DOHH2 (cell line): ENCODE results near the gene HLA-E.
A peak's percentile ranks its signal among the peaks of the same experiment; 100 is the strongest.
"Not testable (repeated sequence)": the region's sequence is repeated elsewhere in the genome, so short reads cannot be mapped to it uniquely, and the experiment has no call there.

Experiments used
- H3F3A ChIP-seq: fragments of 200-600 bp; sonication (generic), shearing (Covaris generic); 2 replicates; pipeline ENCODE4 v1.6.0; 2016; ENCODE audit warnings: antibody characterized with exemption, mild to moderate bottlenecking; ENCODE audit not compliant: control insufficient read depth, insufficient read depth
- H3K27ac ChIP-seq: fragments of 200-600 bp; sonication (generic); 2 replicates; pipeline ENCODE4 v1.5.1; 2014; ENCODE audit warnings: low read depth, mild to moderate bottlenecking, low read length, moderate library complexity
- H3K27me3 ChIP-seq: fragments of 200-600 bp; sonication (generic); 2 replicates; pipeline ENCODE4 v1.6.1; 2014; ENCODE audit warnings: mild to moderate bottlenecking, low read length, mixed read lengths; ENCODE audit not compliant: control insufficient read depth
- H3K36me3 ChIP-seq: fragments of 200-600 bp; sonication (generic); 2 replicates; pipeline ENCODE4 v1.6.1; 2014; ENCODE audit warnings: mild to moderate bottlenecking, low read length, moderate library complexity, mixed read lengths; ENCODE audit not compliant: control insufficient read depth
- H3K4me1 ChIP-seq: fragments of 200-600 bp; sonication (generic); 2 replicates; pipeline ENCODE4 v1.6.1; 2014; ENCODE audit warnings: mild to moderate bottlenecking, low read length, mixed read lengths; ENCODE audit not compliant: control insufficient read depth
- H3K4me2 ChIP-seq: fragments of 200-600 bp; sonication (generic); 2 replicates; pipeline ENCODE4 v1.6.0; 2014; ENCODE audit warnings: mild to moderate bottlenecking, low read length, moderate library complexity
- H3K4me3 ChIP-seq: fragments of 200-600 bp; sonication (generic); 2 replicates; pipeline ENCODE4 v1.5.1; 2014; ENCODE audit warnings: mild to moderate bottlenecking, low read length, mixed read lengths
- H3K79me2 ChIP-seq: fragments of 200-600 bp; sonication (generic); 2 replicates; pipeline ENCODE4 v1.6.1; 2014; ENCODE audit warnings: mild to moderate bottlenecking, low read length, mixed read lengths; ENCODE audit not compliant: control insufficient read depth
- H3K9me2 ChIP-seq: fragments of 200-600 bp; sonication (generic); replicated peaks from 2 replicates; pipeline ENCODE4 v1.6.1; 2014; ENCODE audit warnings: mild to moderate bottlenecking, low read length, mixed read lengths; ENCODE audit not compliant: control insufficient read depth
- H3K9me3 ChIP-seq: fragments of 200-600 bp; sonication (generic); 2 replicates; pipeline ENCODE4 v1.6.1; 2014; ENCODE audit warnings: antibody characterized with exemption, low read length, mixed read lengths; ENCODE audit not compliant: control insufficient read depth, insufficient read depth
- H4K20me1 ChIP-seq: fragments of 200-600 bp; sonication (generic); 2 replicates; pipeline ENCODE4 v1.6.0; 2014; ENCODE audit warnings: low read depth, mild to moderate bottlenecking, antibody characterized with exemption, low read length, moderate library complexity; ENCODE audit not compliant: control insufficient read depth, insufficient read depth
- EZH2phosphoT487 ChIP-seq: fragments of 200-600 bp; sonication (generic); IDR thresholded peaks from 2 replicates; pipeline ENCODE4 v1.6.1; 2017; ENCODE audit warnings: borderline replicate concordance, mild to moderate bottlenecking, antibody characterized with exemption, low read length, moderate library complexity, mixed read lengths
- TF ChIP-seq, protein P1 (sequence below): fragments of 200-600 bp; sonication (generic); IDR thresholded peaks from one replicate; pipeline ENCODE4 v1.5.1; 2014; ENCODE audit warnings: antibody characterized with exemption, mild to moderate bottlenecking, low read depth, low read length; ENCODE audit not compliant: poor library complexity, severe bottlenecking

HLA-E gene

DNA sequence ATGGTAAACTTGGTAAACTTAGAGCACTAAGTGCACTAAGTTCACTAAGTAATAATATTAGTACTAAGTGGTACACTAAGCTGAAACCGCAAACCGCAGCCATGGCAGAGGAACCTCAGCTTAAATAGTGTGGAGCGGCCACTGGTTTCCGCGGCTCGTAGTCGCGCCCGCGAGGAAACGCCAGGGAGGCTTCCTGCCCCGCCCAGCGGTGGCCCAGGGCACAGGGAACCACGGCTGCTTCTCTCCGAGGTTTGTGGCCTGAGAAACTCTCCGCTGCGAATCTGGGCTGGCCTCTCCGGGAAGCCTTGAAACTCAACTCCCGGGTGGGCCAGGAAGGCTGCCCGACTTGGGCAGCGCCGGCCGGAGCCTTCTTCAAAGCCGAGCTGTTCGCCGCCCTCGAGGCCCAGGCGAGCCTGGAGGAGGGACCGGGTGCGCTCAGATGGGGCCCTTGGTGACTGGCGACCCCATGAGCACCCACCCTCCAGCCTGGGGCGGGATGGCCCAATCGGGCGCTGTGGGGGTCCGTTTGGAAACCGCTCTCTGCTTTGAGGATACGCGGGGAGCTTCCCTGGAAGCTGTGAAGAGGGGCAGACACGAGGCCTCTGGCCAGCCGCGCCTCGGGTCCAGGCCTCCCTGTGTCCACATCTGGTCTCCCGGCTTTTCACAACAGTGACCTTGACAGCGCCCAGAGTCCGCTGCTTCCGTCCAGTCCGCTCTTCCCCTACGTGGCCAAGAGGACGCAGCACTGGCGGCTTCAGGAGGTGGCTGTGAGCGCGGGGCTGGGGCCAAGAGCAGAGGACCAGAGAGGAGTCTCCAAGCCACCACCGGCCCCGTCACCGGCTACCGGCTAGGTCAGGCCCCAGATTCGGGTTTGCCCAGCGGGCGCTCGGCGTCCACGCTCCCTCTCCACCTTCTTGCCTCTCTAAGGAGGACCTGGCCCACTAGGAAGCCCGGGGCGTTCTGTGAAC lies 25.4 kb upstream of the HLA-E start:
- no peaks in the 10 kb centered on the region for H3K79me2 ChIP-seq
- no peak overlapping the region for H3K4me3 ChIP-seq
- no peak overlapping the region for H3K4me2 ChIP-seq
- no peaks in the 10 kb centered on the region for H3K9me2 ChIP-seq
- H3K27me3 ChIP-seq, result peaks cover 83% of the 10 kb centered on the region
- no peaks in the 10 kb centered on the region for H4K20me1 ChIP-seq
- H3K36me3 ChIP-seq, result no peaks in the 10 kb centered on the region
- no peaks in the 10 kb centered on the region for H3K9me3 ChIP-seq
- no peak overlapping the region for H3K27ac ChIP-seq
- peaks cover 9% of the 10 kb centered on the region for H3K4me1 ChIP-seq
- TF ChIP-seq, protein P1, sequence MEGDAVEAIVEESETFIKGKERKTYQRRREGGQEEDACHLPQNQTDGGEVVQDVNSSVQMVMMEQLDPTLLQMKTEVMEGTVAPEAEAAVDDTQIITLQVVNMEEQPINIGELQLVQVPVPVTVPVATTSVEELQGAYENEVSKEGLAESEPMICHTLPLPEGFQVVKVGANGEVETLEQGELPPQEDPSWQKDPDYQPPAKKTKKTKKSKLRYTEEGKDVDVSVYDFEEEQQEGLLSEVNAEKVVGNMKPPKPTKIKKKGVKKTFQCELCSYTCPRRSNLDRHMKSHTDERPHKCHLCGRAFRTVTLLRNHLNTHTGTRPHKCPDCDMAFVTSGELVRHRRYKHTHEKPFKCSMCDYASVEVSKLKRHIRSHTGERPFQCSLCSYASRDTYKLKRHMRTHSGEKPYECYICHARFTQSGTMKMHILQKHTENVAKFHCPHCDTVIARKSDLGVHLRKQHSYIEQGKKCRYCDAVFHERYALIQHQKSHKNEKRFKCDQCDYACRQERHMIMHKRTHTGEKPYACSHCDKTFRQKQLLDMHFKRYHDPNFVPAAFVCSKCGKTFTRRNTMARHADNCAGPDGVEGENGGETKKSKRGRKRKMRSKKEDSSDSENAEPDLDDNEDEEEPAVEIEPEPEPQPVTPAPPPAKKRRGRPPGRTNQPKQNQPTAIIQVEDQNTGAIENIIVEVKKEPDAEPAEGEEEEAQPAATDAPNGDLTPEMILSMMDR, result no peak
- TF ChIP-seq EZH2phosphoT487, result no peak
- H3F3A ChIP-seq, result no peaks in the 10 kb centered on the region

DNA sequence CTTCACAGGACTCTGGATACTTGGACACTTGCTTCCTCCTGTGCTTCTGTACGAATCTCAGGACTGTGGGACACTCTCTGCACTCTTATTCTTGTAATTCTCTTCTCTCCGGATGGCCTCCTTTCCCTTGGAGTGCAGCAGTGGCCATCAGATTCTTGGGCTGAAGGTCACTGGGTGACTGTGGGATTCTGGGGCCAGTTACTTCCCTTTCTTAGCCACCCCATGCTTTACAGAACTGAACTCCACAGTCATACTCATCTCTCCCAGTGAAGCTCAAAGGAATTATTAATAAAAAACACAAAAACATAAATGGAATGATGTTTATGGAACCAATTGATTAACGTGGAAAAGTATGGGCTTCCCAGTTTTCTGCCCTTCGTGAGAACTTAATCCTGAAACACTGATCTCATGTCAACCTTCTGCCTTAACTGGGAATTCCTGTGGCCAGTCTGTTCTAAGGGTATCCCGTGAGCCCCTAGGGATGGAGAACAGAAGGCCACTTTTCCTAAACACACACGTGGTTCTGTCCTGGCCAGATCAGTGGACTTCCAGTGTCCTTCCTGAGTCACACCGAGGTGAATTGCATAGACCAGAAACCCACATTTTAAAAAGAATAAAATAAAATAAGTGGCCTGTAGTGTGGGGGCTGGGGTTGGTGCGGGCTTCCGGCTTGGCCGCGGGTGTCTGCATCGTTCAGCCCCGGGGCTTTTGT lies 23.6 kb upstream of the HLA-E start:
- no peaks in the 10 kb centered on the region for H3K9me3 ChIP-seq
- no peaks in the 10 kb centered on the region for H3K36me3 ChIP-seq
- H3K4me1 ChIP-seq, result peaks cover 9% of the 10 kb centered on the region
- H3K79me2 ChIP-seq, result no peaks in the 10 kb centered on the region
- no peak overlapping the region for H3K27ac ChIP-seq
- TF ChIP-seq, protein P1, result no peak
- TF ChIP-seq EZH2phosphoT487, result no peak
- H3K27me3 ChIP-seq, result peaks cover 92% of the 10 kb centered on the region
- no peaks in the 10 kb centered on the region for H3F3A ChIP-seq
- H3K9me2 ChIP-seq, result no peaks in the 10 kb centered on the region
- H4K20me1 ChIP-seq, result no peaks in the 10 kb centered on the region
- H3K4me3 ChIP-seq, result peak overlapping the region; percentile 61
- H3K4me2 ChIP-seq, result peak overlapping the region; percentile 73

DNA sequence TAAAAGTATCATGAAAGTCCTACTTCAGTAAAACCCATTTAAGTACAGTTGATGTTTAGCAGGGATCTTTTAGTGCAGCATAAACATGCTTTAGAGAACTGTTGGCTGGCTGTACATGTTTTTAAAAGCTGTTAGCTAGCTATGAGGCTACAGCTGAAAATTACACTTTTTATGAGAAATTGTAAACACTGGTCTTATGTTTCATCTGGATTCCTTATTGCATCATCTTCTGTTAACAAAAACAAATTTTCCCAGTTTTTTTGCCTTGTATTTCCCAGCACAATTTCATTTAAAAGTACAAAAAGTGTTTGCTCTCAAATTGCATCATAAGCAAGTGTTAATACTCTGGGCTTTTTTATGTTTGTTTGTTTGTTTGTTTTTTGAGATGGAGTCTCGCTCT lies 18.3 kb upstream of the HLA-E start:
- no peak overlapping the region for H3K4me2 ChIP-seq
- H3K9me2 ChIP-seq, result no peaks in the 10 kb centered on the region
- H3K36me3 ChIP-seq, result no peaks in the 10 kb centered on the region
- no peaks in the 10 kb centered on the region for H3F3A ChIP-seq
- TF ChIP-seq EZH2phosphoT487, result no peak
- TF ChIP-seq, protein P1, result no peak
- no peaks in the 10 kb centered on the region for H3K9me3 ChIP-seq
- H3K27ac ChIP-seq, result no peak overlapping the region
- H3K4me3 ChIP-seq, result no peak overlapping the region
- no peaks in the 10 kb centered on the region for H3K79me2 ChIP-seq
- peaks cover 6% of the 10 kb centered on the region; the same call in 1 of the 2 replicates for H3K4me1 ChIP-seq
- H3K27me3 ChIP-seq, result peaks cover 54% of the 10 kb centered on the region
- H4K20me1 ChIP-seq, result no peaks in the 10 kb centered on the region

DNA sequence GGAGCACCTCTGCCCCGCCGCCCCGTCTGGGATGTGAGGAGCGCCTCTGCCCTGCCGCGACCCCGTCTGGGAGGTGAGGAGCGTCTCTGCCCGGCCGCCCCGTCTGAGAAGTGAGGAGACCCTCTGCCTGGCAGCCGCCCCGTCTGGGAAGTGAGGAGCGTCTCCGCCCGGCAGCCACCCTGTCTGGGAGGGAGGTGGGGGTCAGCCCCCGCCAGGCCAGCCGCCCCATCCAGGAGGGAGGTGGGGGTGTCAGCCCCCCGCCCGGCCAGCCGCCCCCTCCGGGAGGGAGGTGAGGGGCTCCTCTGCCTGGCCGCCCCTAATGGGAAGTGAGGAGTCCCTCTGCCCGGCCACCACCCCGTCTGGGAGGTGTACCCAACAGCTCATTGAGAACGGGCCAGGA lies 14.2 kb upstream of the HLA-E start:
- not testable (repeated sequence) for H3K27ac ChIP-seq, H3K4me2 ChIP-seq, H3K79me2 ChIP-seq, H3K9me2 ChIP-seq, H3K36me3 ChIP-seq, H3K4me1 ChIP-seq, H4K20me1 ChIP-seq, H3F3A ChIP-seq, H3K9me3 ChIP-seq, H3K4me3 ChIP-seq
- peaks cover 36% of the 10 kb centered on the region for H3K27me3 ChIP-seq
